CD4-positive, alpha-beta T cell treated with Interleukin-4 for 4 hours (primary cell): Measurements from ENCODE around the gene MIF4GD.

Source experiments
- DNase-seq: peaks from one replicate; pipeline ENCODE4 v3.0.0-alpha.2; 2020

The MIF4GD gene

GRCh38 chr17:75231071-75231470, 40.0 kb downstream of the MIF4GD start:
- no peak for DNase-seq

GRCh38 chr17:75228847-75229246, 42.2 kb downstream of the MIF4GD start:
- no peak for DNase-seq

- no peak for DNase-seq
Observed at GRCh38 chr17:75228305-75228704, 42.7 kb downstream of the MIF4GD start.

GRCh38 chr17:75227729-75228128, 43.3 kb downstream of the MIF4GD start:
- no peak for DNase-seq

GRCh38 chr17:75225016-75225415, 46.0 kb downstream of the MIF4GD start:
- no peak for DNase-seq

- no peak for DNase-seq
Observed at GRCh38 chr17:75219815-75220214, 51.2 kb downstream of the MIF4GD start.

- no peak for DNase-seq
Observed at GRCh38 chr17:75218131-75218530, 52.9 kb downstream of the MIF4GD start.
